GM18909 (cell line): ENCODE data around the gene DNAH10.

Source experiments
- ATAC-seq: cut with Tn5 transposase; IDR thresholded peaks from one replicate; pipeline ENCODE4 v1.9.1; 2021; ENCODE audit warnings: mild to moderate bottlenecking; ENCODE audit not compliant: unreplicated experiment, poor library complexity

Gene DNAH10

GRCh38 chr12:123923927-123924326 is 161.8 kb downstream of the DNAH10 start:
- ATAC-seq: no peak

- no peak for ATAC-seq
Measured at GRCh38 chr12:123924539-123924938, 162.4 kb downstream of the DNAH10 start.

- ATAC-seq: no peak
Measured at GRCh38 chr12:123928274-123928865, 166.3 kb downstream of the DNAH10 start.

- no peak for ATAC-seq
Measured at GRCh38 chr12:123928897-123929296, 166.8 kb downstream of the DNAH10 start.

GRCh38 chr12:123929946-123930583 is 168.0 kb downstream of the DNAH10 start:
- ATAC-seq: no peak

- no peak for ATAC-seq
Measured at GRCh38 chr12:123931686-123932321, 169.7 kb downstream of the DNAH10 start.

GRCh38 chr12:123933214-123933613 is 171.1 kb downstream of the DNAH10 start:
- ATAC-seq: no peak

GRCh38 chr12:123934016-123934620 is 172.0 kb downstream of the DNAH10 start:
- no peak for ATAC-seq

- ATAC-seq: no peak
Measured at GRCh38 chr12:123934829-123935228, 172.7 kb downstream of the DNAH10 start.

GRCh38 chr12:123935956-123936355 is 173.9 kb downstream of the DNAH10 start:
- no peak for ATAC-seq

- ATAC-seq: no peak
Measured at GRCh38 chr12:123936471-123936870, 174.4 kb downstream of the DNAH10 start.

- no peak for ATAC-seq
Measured at GRCh38 chr12:123936956-123937706, 175.0 kb downstream of the DNAH10 start.

- no peak for ATAC-seq
Measured at GRCh38 chr12:123937707-123938591, 175.8 kb downstream of the DNAH10 start.

GRCh38 chr12:123938679-123939480 is 176.8 kb downstream of the DNAH10 start:
- no peak for ATAC-seq

- ATAC-seq: no peak
Measured at GRCh38 chr12:123939716-123940626, 177.9 kb downstream of the DNAH10 start.

GRCh38 chr12:123940627-123940966 is 178.5 kb downstream of the DNAH10 start:
- ATAC-seq: no peak

GRCh38 chr12:123941000-123941399 is 178.9 kb downstream of the DNAH10 start:
- no peak for ATAC-seq

GRCh38 chr12:123941624-123942237 is 179.6 kb downstream of the DNAH10 start:
- no peak for ATAC-seq
